ENCODE data around the gene PRKG1. TPM values are rescaled to one million over a fixed set of nuclear protein-coding genes. Genes with fewer than 3 reads are reported as not detected.
A peak's percentile ranks its signal among the peaks of the same experiment; 100 is the strongest.
"Not testable (repeated sequence)": the region's sequence is repeated elsewhere in the genome, so short reads cannot be mapped to it uniquely, and the experiment has no call there.

The PRKG1 gene
- total and polyA plus RNA-seq, 7 donors: 4.5 to 49.0 (median 31.7) TPM

- Histone ChIP-seq H3K9me3 (no peaks in the 10 kb centered on the region), H3K27me3 (ENCODE audit: insufficient read depth in 3 of 3, low read length in 2 of 3) (no peaks in the 10 kb centered on the region), H3K36me3 (ENCODE audit: insufficient read depth in 1 of 2, low read depth in 1 of 2) (no peaks in the 10 kb centered on the region), H3K4me3 (no peak overlapping the region), H3K4me1 (peaks cover 4% of the 10 kb centered on the region), H3K27ac (no peak overlapping the region)
- ATAC-seq: no peak
- no peak for DNase-seq
- no peak for TF ChIP-seq CTCF (IDR thresholded peaks at IDR 0.05)
- 72 to 96% (median 87%) methylated on average over 1 of the region's 1 CpG for WGBS, 3 donors
- intact Hi-C loops (cut with DNase I): no loop called here
Observed at GRCh38 chr10:51201947-51202346, 127.7 kb downstream of the PRKG1 start.

GRCh38 chr10:51203359-51203758 lies 129.1 kb downstream of the PRKG1 start:
- intact Hi-C loops (cut with DNase I): no loop called here
- Histone ChIP-seq H3K36me3 (ENCODE audit: insufficient read depth in 1 of 2, low read depth in 1 of 2) (no peaks in the 10 kb centered on the region), H3K27ac (no peak overlapping the region), H3K9me3 (no peaks in the 10 kb centered on the region), H3K4me1 (peaks cover 4% of the 10 kb centered on the region), H3K4me3 (no peak overlapping the region), H3K27me3 (ENCODE audit: insufficient read depth in 3 of 3, low read length in 2 of 3) (no peaks in the 10 kb centered on the region)
- WGBS, 3 donors: 91 to 94% (median 93%) methylated on average over 2 of the region's 2 CpGs
- no peak for TF ChIP-seq CTCF (IDR thresholded peaks at IDR 0.05)
- no peak for DNase-seq
- no peak for ATAC-seq

- intact Hi-C loops (cut with DNase I): no loop called here
- no peak overlapping the region for H3K27ac ChIP-seq
- WGBS, 3 donors: 48 to 74% (median 64%) methylated on average over 2 of the region's 2 CpGs
- DNase-seq: no peak
- H3K9me3 ChIP-seq: no peaks in the 10 kb centered on the region
- H3K4me1 ChIP-seq: peaks cover 4% of the 10 kb centered on the region
- no peak for TF ChIP-seq CTCF (IDR thresholded peaks at IDR 0.05)
- H3K4me3 ChIP-seq: no peak overlapping the region
- H3K27me3 ChIP-seq (ENCODE audit: insufficient read depth in 3 of 3, low read length in 2 of 3): no peaks in the 10 kb centered on the region
- no peak for ATAC-seq
- no peaks in the 10 kb centered on the region for H3K36me3 ChIP-seq (ENCODE audit: insufficient read depth in 1 of 2, low read depth in 1 of 2)
Observed at GRCh38 chr10:51204066-51204465, 129.8 kb downstream of the PRKG1 start.

- no peak for DNase-seq
- Histone ChIP-seq H3K4me1 (peaks cover 4% of the 10 kb centered on the region), H3K27me3 (ENCODE audit: insufficient read depth in 3 of 3, low read length in 2 of 3) (no peaks in the 10 kb centered on the region), H3K9me3 (no peaks in the 10 kb centered on the region), H3K36me3 (ENCODE audit: insufficient read depth in 1 of 2, low read depth in 1 of 2) (no peaks in the 10 kb centered on the region), H3K4me3 (no peak overlapping the region), H3K27ac (no peak overlapping the region)
- TF ChIP-seq CTCF (IDR thresholded peaks at IDR 0.05): no peak
- intact Hi-C loops (cut with DNase I): no loop called here
- peak in 1 of 4 donors; percentile 46 for ATAC-seq
Observed at GRCh38 chr10:51204701-51205100, 130.4 kb downstream of the PRKG1 start.

- intact Hi-C loops (cut with DNase I): no loop called here
- no peaks in the 10 kb centered on the region for H3K9me3 ChIP-seq
- H3K36me3 ChIP-seq (ENCODE audit: insufficient read depth in 1 of 2, low read depth in 1 of 2): no peaks in the 10 kb centered on the region
- H3K27me3 ChIP-seq (ENCODE audit: insufficient read depth in 3 of 3, low read length in 2 of 3): no peaks in the 10 kb centered on the region
- WGBS, 3 donors: 25 to 88% (median 31%) methylated on average over 1 of the region's 1 CpG
- no peak overlapping the region for H3K4me3 ChIP-seq
- peaks cover 4% of the 10 kb centered on the region for H3K4me1 ChIP-seq
- DNase-seq (no peak), ATAC-seq (peak in 1 of 4 donors; percentile 45)
- no peak for TF ChIP-seq CTCF (IDR thresholded peaks at IDR 0.05)
- no peak overlapping the region for H3K27ac ChIP-seq
Observed at GRCh38 chr10:51206500-51206899, 132.2 kb downstream of the PRKG1 start.

GRCh38 chr10:51212937-51213336 lies 138.7 kb downstream of the PRKG1 start:
- DNase-seq; H3K9me3 ChIP-seq; H3K36me3 ChIP-seq (ENCODE audit: insufficient read depth in 1 of 2, low read depth in 1 of 2); H3K27me3 ChIP-seq (ENCODE audit: insufficient read depth in 3 of 3, low read length in 2 of 3); H3K4me3 ChIP-seq; H3K27ac ChIP-seq; intact Hi-C loops (cut with DNase I); ATAC-seq; H3K4me1 ChIP-seq: not testable (repeated sequence)
- 94 to 98% (median 96%) methylated on average over 3 of the region's 5 CpGs for WGBS, 3 donors
